Thyroid gland (tissue), 4 donors: ENCODE data around the gene RAB6B. TPM values are rescaled to one million over a fixed set of nuclear protein-coding genes. Genes with fewer than 3 reads are reported as not detected.

Experiments
- DNase-seq, 2 donors: peaks; one replicate each; pipeline ENCODE4 v3.0.0-alpha.2; 2019
- H3K27ac ChIP-seq, 3 donors: fragments of 200-600 bp; sonication (generic); 1 replicate in 2 of 3; 2 replicates in 1 of 3; pipeline ENCODE4 v1.5.1; 2016 to 2019; ENCODE audit warnings: mild to moderate bottlenecking in 1 of 3, moderate library complexity in 1 of 3
- H3K27me3 ChIP-seq: fragments of 200-600 bp; sonication (generic); one replicate; pipeline ENCODE4 v1.5.1; 2019
- H3K36me3 ChIP-seq, 2 donors: fragments of 200-600 bp; sonication (generic); one replicate each; pipeline ENCODE4 v1.5.1; 2016 to 2019
- H3K4me1 ChIP-seq, 2 donors: fragments of 200-600 bp; sonication (generic); one replicate each; pipeline ENCODE4 v1.5.1; 2017 to 2019
- H3K4me3 ChIP-seq, 3 donors: fragments of 200-600 bp; sonication (generic); replicated peaks in 1 of 3; 1 replicate in 2 of 3; 2 replicates in 1 of 3; pipeline ENCODE4 v1.5.1; 2016; ENCODE audit warnings: mild to moderate bottlenecking in 1 of 3
- H3K9me3 ChIP-seq: fragments of 200-600 bp; sonication (generic); one replicate; pipeline ENCODE4 v1.5.1; 2017
- POLR2A ChIP-seq, 2 donors: fragments of 450-650 bp; IDR thresholded peaks; one replicate each; pipeline ENCODE4 v1.6.1; 2017; ENCODE audit warnings: antibody characterized with exemption in 2 of 2, mild to moderate bottlenecking in 2 of 2, moderate library complexity in 1 of 2
- WGBS, 2 donors: methylation state at CpG; one replicate each; pipeline ENCODE4 v1.1.5; 2017; 5-methylcytosine and 5-hydroxymethylcytosine counted together
- intact Hi-C: fragments of 100-400 bp; cut with DNase I; formaldehyde crosslinking; loops from one replicate; pipeline ENCODE4 v1.15.1; 2023
- total RNA-seq, 4 donors: library from RNA; depleted of rRNA; stranded (reverse); fragments of >200 nt; gene quantifications; one replicate each; pipeline ENCODE4 v1.2.3, GENCODE V29; 2016
- TF ChIP-seq, protein P1 (sequence below), 6 experiments: fragments of 200-600 bp in 3 of 6; fragments of 450-650 bp in 3 of 6; sonication (generic) in 3 of 6; IDR thresholded peaks; one replicate each; pipeline ENCODE4 v1.5.1; 2016 to 2019; ENCODE audit warnings: antibody characterized with exemption in 6 of 6, mild to moderate bottlenecking in 2 of 6, inconsistent platforms in 1 of 6, moderate library complexity in 1 of 6

Gene RAB6B
- total RNA-seq, 4 donors from 2014 or later: 4.4 to 6.2 (median 5.6) TPM

DNA sequence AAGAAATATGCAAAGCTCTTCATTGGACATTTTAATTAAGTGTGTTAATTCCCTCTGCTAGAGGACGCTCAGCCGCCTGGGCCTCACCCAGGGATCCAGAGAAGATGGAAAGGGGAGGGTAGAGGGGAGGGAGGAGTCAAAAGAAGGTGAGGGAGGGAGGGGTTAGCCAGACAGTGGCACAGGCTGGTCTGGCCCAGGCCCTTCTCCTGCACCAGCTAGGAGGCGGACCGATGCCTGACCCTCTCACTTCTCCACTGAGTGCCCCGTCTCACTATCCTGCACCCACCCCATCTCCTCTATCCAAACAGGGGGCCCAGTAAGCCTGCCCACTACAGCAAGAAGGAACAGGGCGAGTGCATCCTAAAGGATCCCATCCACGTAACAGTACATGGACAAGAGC, 22.9 kb downstream of the RAB6B start:
- no peak for DNase-seq
- no peak overlapping the region for H3K27ac ChIP-seq
- H3K4me3 ChIP-seq: no peak overlapping the region
- 92 to 94% methylated on average over 7 of the region's 7 CpGs for WGBS, 2 donors
- no peaks in the 10 kb centered on the region for H3K9me3 ChIP-seq
- intact Hi-C loops: no loop called here
- H3K4me1 ChIP-seq: no peaks in the 10 kb centered on the region
- no peaks in the 10 kb centered on the region for H3K36me3 ChIP-seq
- TF ChIP-seq, protein P1, sequence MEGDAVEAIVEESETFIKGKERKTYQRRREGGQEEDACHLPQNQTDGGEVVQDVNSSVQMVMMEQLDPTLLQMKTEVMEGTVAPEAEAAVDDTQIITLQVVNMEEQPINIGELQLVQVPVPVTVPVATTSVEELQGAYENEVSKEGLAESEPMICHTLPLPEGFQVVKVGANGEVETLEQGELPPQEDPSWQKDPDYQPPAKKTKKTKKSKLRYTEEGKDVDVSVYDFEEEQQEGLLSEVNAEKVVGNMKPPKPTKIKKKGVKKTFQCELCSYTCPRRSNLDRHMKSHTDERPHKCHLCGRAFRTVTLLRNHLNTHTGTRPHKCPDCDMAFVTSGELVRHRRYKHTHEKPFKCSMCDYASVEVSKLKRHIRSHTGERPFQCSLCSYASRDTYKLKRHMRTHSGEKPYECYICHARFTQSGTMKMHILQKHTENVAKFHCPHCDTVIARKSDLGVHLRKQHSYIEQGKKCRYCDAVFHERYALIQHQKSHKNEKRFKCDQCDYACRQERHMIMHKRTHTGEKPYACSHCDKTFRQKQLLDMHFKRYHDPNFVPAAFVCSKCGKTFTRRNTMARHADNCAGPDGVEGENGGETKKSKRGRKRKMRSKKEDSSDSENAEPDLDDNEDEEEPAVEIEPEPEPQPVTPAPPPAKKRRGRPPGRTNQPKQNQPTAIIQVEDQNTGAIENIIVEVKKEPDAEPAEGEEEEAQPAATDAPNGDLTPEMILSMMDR (IDR thresholded peaks at IDR 0.05): no peak
- no peak for TF ChIP-seq POLR2A (IDR thresholded peaks at IDR 0.05)
- H3K27me3 ChIP-seq: no peaks in the 10 kb centered on the region

DNA sequence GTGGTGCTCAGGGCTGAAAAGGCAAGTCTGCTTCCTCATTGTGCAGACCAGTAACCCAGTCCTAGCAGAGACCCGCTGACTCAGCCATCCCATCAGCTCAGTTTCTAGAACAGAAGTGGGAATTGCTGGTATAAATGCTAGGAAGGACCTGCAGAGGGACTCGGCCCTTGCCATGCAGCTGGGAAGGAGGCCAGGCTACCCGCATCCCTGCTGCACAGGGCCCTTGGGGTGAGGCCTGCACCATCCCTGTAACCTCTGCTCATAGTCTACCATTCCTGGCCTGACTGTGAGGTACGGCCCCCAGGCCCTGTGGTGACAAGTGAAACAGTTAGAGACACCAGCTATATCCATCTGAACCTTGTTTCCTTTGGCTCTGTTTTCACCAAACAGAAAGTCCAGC, 23.5 kb downstream of the RAB6B start:
- TF ChIP-seq POLR2A (IDR thresholded peaks at IDR 0.05): no peak
- TF ChIP-seq, protein P1 (IDR thresholded peaks at IDR 0.05): no peak
- no peak overlapping the region for H3K27ac ChIP-seq
- intact Hi-C loops: no loop called here
- WGBS, 2 donors: 90 to 100% methylated on average over 3 to 4 of the region's 4 CpGs
- H3K9me3 ChIP-seq: no peaks in the 10 kb centered on the region
- H3K4me1 ChIP-seq: no peaks in the 10 kb centered on the region
- no peaks in the 10 kb centered on the region for H3K36me3 ChIP-seq
- no peak for DNase-seq
- no peaks in the 10 kb centered on the region for H3K27me3 ChIP-seq
- H3K4me3 ChIP-seq: no peak overlapping the region

DNA sequence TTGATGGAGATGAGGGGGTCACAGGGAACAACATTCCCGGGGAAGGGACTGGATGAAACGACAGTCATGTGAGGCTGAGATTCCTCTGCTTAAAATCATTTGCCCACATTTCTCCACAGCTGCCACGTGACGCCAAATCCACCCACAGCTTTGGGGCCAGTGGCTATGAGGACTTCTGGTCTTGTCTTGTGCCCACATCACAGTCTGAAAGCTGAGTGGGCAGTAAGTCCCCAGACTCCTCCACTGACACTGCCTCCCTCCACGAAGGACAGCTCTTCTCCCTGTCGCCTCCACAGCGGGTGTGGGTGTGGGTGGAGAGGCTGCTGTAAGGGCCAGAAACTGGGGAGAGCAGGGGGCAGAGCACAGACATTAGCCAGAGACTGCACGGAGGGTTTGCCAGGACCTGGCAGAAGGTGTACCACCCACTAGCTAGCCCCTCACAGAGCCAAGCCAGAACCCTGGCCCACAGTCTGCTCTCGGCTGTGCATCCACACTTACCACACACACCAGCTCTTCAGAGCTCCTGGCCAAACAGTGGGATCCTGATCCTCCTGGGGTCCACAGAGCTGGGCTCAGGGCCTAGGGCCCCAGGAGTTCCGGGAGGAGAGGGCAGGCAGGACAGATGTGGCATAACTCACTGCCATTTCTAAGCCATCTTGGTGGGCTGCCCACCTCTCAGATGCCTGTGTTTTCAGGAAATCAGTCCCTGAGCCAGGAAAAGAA, 24.2 kb downstream of the RAB6B start:
- WGBS, 2 donors: 91 to 92% methylated on average over 9 to 10 of the region's 10 CpGs
- intact Hi-C loops: no loop called here
- Histone ChIP-seq H3K9me3 (no peaks in the 10 kb centered on the region), H3K27me3 (no peaks in the 10 kb centered on the region), H3K4me1 (no peaks in the 10 kb centered on the region), H3K27ac (no peak overlapping the region), H3K4me3 (no peak overlapping the region), H3K36me3 (no peaks in the 10 kb centered on the region)
- TF ChIP-seq, protein P1 (IDR thresholded peaks at IDR 0.05): no peak
- TF ChIP-seq POLR2A (IDR thresholded peaks at IDR 0.05): no peak
- DNase-seq: no peak

DNA sequence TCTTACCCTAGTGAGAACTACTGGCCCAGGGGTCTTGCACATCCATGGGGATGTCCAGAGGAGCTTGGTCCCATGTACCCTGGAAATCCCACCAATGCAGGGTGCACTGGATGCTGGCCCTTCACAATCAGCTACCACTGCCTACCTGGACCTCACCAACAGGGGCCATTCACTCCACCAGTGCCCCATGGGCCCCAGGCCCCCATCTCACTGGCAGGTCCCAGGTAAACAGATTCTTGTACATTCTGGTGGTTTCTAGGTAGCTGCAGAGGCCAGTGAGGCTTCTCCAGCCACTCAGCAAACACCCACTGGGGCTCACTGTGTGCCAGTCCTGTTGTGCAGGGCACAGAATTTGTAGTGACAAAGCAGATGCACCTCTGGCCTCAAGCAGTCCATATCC, 24.9 kb downstream of the RAB6B start:
- no peaks in the 10 kb centered on the region for H3K4me1 ChIP-seq
- H3K27ac ChIP-seq: no peak overlapping the region
- no peaks in the 10 kb centered on the region for H3K9me3 ChIP-seq
- no peaks in the 10 kb centered on the region for H3K27me3 ChIP-seq
- no peaks in the 10 kb centered on the region for H3K36me3 ChIP-seq
- no peak for TF ChIP-seq POLR2A (IDR thresholded peaks at IDR 0.05)
- TF ChIP-seq, protein P1 (IDR thresholded peaks at IDR 0.05): no peak
- H3K4me3 ChIP-seq: no peak overlapping the region
- intact Hi-C loops: no loop called here
- no peak for DNase-seq

DNA sequence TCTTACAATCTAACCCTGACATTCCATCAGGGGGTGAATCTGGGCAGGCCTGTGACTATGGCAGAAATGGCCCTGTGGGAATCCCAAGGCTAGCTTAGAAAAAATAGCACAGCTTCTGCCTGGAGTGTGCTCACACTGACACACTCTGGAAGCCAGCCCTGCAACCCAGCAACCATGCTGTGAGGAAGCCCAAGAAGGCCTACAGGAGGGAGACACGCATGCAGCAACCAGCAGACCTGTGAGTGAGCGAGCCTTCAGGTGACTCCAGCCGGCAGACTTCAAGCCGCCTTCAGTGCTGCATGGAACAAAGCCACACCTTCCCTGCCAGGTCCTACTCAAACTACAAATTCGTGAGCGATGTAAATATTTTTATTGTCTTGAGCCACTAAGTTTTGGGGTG, 26.1 kb downstream of the RAB6B start:
- H3K27ac ChIP-seq: no peak overlapping the region
- H3K36me3 ChIP-seq: no peaks in the 10 kb centered on the region
- no peak overlapping the region for H3K4me3 ChIP-seq
- H3K4me1 ChIP-seq: no peaks in the 10 kb centered on the region
- H3K27me3 ChIP-seq: no peaks in the 10 kb centered on the region
- intact Hi-C loops: no loop called here
- no peak for TF ChIP-seq POLR2A (IDR thresholded peaks at IDR 0.05)
- TF ChIP-seq, protein P1 (IDR thresholded peaks at IDR 0.05): no peak
- 95 to 98% methylated on average over 6 of the region's 6 CpGs for WGBS, 2 donors
- DNase-seq: no peak
- H3K9me3 ChIP-seq: no peaks in the 10 kb centered on the region
